ENCODE data around the gene PDGFC. TPM values are rescaled to one million over a fixed set of nuclear protein-coding genes. Genes with fewer than 3 reads are reported as not detected.

The PDGFC gene, protein sequence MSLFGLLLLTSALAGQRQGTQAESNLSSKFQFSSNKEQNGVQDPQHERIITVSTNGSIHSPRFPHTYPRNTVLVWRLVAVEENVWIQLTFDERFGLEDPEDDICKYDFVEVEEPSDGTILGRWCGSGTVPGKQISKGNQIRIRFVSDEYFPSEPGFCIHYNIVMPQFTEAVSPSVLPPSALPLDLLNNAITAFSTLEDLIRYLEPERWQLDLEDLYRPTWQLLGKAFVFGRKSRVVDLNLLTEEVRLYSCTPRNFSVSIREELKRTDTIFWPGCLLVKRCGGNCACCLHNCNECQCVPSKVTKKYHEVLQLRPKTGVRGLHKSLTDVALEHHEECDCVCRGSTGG
- total RNA-seq, result 4.4 TPM

DNA sequence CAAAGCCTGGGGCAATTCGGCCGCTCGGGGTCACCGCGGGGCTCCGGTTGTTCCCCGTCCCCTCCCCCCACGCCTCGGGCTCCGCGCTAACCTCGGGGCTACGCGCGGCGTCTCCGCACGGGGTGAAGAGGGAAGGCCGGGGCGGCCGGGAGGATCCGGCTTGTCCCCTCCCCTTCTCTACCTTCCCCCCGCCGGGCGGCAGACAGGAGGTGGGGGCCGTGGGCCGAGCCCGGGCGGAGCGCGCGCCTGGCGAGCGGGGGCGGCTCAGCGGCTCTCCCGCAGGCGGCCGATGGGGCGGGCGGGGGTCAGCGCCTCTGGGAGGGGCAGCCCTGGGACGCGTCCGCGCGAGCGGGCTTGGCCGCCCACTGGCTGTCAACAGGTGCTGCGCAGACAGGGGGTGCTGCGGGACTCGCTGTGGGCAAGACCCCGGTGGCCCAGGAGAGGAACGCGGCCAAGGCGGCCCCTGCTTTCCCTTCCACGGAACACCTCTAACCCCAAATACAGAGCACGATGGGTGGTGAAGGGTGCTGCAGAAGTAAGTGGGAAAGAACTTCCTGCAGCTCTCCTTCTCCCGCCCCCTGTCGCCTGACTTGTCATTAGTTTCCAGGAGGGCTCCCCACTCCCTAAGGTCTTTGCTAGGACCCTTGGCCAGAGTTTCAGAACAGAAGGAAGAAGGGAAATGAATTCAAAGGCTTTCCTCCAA lies at the start of gene PDGFC:
TSS of gene PDGFC (minus strand) at position 124 of the 703 bp plus-strand sequence. CDS start 896 bp downstream, outside the sequence.
- ATAC-seq, result peak; percentile 72

DNA sequence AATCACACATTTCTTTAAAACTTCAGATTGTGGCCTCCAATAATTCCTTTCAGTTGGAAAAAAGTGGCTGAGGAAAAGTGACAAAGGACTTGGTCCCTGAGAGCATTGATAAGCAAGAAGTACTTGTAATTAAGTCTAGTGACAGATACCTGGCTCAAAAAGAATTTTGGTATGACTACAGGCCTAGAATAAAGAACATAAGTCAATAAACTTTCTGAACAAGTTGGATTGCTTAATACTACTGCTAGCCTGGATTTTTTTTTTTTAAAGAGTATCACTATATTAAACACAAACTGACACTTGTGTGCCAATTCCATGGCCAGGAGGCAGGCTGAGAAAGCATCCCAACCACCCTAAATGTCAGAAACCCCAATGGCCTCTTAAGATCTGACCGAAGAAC lies 49.3 kb upstream of the PDGFC start:
- ATAC-seq, result no peak

DNA sequence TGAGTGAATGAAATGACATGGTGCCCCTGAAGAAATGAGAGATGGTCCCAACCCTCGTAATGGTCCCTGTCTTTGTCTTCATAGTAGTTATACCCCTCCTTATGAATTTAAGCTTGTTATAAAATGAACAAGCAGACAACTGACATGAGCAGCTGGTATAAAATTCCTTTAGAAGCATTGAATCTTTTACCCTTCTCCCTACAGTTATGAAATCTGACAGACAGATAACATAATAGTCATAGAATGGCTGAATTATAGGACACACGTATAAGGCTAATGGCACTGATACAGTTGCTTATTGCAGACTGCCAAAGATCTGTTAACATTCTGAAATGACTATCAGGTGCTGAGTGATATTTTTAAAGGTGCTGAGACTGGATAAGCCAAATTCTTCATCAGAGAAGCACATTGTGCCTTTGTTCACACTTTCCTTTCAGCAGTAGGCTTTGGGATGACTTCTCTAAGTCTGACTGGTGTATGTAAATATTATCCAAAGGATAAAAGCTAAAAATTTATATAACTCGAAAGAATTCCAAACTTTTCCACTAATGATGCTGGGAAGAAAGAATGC lies 47.4 kb upstream of the PDGFC start:
- no peak for ATAC-seq

DNA sequence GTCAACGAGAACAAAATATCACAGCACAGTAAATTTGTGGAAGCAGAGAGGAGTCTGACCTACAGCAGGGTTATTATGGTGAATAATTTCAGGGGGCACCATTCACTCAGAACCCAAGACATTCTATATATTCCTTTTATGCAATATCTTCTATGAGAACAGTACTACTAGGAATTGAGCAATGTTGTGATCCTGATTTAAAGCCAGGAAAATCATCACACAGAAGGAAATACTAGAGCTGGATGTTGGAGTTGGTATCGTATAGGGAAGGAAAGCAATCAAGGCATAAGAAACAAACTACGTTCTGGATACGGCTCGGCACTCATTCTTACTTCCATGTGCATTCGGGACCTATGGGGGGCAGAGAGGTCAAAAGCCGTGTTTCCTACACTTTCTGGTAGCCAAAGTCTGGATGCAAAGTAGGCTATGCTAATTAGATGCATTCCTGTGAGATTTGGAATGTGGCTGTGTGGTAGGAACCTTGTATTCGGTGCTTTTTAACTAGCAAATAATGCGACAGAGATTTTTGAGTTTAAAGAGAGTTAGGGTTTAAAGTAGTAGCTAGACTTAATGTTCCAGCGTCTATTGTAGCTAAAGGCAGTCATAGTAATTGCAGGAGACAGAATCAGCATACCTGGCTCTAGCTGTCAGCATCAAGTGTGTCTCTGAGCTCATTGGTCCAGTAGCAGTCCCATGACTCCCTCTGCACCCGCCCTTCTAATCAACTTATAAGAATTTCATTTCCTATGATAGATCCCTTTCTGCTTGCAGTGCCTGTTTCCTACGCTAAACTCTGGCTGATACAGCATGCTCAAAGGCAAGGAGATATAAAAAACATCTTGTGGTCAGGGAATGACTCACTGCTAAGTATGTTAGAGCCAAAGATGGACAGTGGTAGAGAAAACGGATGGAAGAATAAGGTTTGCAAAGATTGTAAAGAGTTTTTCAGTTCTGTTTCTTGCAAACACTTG lies 43.3 kb upstream of the PDGFC start:
- ATAC-seq, result no peak

DNA sequence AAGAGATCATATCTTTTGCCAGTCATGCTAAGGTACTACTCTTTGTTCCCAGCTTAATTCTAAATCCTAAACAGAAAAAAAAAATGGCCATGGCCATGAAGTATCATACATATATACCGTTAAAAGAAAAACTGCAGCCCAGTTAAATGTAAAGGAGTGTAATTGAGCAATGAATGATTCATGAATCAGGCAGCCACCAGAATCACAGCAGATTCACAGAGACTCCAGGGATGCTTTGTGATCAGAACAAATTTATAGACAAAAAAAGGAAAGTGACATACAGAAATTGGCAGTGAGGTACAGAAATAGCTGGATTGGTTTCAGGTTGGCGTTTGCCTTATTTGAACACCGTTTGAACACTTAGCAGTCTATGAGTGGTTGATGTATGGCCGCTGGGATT lies 42.1 kb upstream of the PDGFC start:
- no peak for ATAC-seq

DNA sequence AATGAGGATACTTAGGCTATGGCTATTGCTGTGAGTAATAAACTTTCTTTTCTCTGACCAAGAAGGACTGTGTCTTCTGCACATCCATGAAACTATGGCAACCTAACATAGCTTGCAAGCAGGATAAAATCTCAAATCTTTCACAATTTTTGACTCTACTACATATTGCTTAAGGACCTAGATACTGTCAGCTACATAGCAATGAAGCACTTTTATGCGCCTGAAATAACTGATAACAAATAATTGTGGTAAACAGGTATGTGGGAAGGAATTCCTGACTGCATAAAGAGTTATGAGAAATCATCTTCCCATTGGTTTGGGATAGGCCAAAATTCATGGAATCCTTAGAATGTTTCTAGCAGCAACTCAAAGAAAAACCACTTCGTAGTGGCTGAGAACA lies 41.2 kb upstream of the PDGFC start:
- ATAC-seq, result no peak

DNA sequence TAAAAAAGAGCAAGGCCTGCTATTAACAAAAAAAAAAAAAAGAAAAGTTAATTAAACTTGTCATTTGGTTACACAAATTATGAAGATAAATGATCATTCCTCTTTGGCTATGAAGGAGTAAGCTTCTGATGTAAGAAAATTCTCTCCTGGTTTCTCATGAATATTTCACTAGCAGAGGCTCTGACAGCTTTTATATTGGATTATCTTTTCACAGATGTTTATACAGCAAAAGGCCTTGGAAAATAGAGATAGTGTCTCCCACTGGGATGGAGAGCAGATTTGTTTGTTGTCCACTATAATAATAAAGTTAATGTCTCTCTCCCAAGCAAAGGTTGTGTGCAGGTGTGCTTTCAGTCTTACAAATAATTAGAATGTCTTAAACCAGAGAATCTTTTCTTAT lies 40.7 kb upstream of the PDGFC start:
- ATAC-seq, result no peak

DNA sequence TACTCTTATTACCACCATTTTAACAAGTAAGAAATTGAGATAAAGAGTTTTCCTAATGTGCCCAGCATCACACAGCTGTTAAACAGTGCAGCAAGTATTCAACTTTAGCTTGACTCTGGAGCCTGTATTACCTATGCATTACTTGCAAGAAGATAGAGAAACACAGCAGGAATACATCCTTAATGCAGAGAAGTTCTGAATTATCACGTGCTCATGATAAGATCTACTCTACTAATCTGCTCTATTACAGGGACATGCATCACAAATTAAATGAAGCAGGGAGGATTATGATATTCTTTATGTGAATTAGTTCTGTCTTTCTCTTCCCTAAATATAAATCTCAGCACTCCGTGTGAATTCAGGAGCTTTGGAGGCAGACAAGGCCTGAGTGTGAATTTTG lies 39.0 kb upstream of the PDGFC start:
- no peak for ATAC-seq

DNA sequence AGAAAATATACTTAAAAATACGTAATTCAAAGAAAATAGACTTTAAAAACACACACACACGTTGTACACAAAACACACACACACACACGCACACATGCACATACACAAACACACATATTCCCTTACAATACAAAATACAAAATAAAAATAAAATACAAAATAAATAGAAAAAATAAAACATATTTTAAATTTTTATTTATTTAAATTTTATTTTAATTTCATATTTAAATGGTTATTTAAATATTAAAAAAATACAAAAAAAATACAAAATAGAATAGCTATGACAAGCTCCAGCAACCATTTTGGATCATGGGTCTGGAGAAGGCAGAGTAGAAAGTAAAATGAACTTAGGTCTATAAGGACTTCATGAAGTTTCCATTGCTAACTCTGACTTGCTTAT lies 34.2 kb upstream of the PDGFC start:
- no peak for ATAC-seq

DNA sequence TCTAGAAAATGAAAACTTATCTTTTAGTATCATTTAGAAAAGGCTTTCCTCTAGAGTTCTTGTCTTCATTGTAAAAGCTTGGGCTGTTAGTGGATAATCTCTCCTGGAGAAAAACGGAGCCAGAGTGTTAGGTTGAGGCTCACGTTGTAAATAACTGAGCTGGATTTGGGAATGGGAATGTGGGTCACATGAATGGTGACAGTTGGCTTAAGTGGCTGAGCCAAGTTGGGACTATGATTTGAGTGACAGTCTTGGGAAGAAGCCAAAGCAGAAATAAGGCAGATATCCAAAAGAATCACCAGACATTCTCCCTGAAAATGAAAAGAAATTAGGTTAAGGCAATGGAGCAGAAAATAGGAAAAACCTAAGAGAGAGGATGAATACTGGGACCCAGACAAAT lies 33.6 kb upstream of the PDGFC start:
- ATAC-seq, result no peak

DNA sequence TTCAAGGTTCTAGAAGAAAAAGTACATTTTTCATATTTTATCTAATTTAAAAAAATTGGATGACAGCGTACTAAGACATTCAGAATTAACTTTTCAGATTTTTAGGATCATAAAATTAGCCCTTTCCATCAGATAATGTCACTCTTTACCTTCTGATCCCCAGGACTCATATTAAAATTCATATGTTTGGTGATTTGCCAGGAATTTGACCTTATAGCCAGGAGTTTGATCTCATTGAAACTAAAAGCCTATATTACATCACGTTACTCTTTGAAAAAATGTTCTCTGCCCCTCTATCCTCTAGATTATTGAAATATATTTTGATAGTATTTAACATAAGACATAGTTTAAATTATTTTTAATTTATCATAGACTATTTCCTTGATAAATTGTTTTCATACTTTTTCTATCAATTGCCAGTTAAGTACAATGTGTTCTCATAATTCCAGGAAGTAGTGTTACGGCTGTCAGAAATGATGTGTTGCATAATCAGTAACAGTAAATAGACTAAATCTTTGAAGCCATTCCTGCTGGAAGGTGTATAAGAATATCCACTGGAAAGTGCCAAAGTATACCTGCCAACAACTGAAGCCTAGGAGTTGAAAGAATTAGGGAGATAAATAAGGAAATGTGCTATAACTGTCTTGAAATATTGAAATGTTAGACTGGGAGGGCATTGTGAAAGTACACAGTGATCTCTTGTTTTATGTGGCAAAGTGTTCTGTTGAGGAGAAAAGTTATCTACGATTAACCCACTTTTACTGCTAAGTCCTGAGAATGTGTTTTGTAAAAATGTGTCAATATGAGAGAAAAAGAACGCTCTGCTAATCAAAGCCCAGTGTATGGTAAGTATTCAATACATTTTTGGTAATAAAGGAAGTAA lies 32.9 kb upstream of the PDGFC start:
- peak; percentile 71 for ATAC-seq

DNA sequence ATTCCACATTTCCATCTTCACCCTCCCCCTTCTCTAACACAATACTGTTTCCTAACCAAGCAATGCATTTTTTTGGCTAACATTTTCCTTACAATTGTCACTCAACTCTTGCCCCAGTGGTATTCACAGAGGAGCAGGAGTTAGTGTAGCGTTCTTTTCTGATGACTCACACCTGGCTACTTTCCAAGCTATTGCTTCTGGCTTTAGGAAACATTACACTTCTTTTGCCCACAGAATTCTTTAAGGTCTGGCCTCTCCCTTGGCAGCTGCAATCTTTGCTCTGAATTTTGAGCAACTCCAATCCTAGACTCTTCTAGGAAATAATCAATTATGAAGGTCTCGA lies 27.5 kb upstream of the PDGFC start:
- ATAC-seq, result peak; percentile 64

DNA sequence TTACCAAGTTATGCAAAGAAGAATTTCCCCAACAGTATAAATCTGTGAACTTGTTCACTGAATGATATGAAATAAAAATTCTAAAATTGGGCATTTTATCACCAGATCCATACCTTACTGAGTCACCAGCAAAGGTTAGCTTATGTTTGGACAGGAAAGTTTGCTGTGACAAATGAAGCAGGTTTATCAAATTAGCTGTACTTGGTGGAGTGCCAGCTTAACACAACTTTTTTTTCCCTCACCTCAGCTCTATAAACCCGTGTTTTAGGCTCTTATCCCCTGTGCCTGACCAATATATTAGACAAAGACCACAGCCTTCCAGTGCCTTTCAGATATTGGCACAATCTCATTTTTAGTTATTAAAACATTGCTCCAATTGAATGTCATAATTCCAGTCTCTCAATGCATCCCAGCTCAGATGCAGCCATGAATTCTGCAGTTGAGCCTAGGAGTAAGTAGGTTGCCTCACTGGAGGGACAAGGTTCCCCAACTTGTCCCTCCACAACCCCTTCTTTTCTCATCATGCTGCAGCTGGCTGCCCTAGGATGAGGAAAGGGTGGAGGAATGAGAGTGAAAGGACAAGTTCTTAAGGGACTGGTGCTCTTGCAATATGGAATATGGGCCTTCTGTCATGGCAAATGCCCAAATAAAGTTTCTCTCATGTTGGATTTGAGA lies 27.0 kb upstream of the PDGFC start:
- ATAC-seq, result no peak

DNA sequence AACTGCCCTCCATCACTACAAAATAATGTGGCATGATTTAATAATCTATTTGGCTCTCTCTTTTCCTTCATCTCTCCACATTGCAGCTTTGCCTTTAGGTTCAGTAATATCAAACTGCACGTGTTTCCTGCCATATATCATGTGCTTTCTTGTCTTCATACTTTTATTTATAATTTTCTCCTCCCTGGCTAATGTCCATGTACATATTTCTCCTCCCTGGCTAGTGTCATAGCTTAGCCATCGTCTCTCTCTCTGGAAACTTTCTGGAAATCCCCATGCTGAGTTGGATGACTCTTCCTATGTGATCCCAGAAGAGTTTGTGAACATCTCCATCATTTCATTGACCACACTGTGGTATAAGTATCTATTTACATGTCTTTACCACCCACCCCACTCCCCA lies 21.3 kb upstream of the PDGFC start:
- no peak for ATAC-seq

DNA sequence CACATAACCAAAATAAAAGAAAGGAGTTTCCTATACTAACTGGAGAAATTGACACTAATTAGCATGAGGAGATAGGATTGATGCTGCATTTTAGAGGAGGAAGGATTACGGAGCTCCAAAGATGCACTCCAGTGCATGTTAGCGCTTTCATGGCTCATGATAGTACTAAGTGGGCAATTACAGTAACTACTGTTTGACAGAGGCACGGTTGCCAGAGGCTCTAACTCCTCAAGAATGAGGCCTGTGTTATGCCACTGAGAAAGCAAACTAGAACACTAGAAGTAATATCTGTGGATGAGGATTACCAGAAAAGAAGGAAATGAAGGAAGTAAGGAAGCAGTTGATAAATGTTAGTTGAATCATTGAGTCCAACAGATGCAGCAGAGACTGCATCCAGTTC lies 19.6 kb upstream of the PDGFC start:
- ATAC-seq, result no peak

DNA sequence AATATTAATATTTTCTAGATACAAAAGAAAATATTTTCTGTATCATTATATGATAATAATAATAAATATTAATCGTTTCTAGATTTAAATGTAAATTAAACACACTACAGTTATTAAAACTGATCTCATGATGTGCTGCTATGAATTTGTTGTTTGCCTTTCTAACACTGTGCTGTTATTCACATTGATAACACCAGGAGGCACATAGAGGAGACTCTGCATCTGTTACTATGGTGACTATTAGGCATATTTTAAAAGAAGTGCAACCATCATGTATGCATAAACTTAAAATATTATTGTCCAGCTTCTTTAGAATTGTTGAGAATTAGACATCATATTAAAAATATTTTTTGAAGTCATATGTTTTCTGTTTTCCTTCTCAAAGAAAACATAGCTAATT lies 11.8 kb upstream of the PDGFC start:
- no peak for ATAC-seq

DNA sequence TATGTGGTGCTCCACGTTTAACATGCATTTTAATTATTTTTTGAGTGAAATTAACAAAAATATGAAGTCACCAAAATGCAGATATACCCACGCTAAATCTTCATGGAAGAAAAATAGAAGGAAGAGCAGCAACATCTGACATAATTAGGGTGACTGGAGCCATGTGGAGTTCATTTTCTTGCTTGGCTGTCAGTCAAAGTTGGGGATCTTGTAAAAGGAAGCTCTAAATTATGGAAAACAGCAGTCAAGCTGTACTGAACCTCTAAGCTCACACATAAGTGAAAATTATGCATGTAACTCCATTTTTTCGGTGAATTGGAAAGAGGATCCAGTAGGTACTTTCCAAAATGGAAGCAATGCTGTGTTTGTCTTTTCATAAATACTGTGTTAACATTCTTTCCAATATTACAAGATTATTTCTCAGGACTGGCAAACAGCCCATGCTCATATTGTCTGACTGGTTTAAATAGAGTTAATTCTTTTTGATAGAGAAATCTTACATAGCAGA lies 9.7 kb upstream of the PDGFC start:
- no peak for ATAC-seq

DNA sequence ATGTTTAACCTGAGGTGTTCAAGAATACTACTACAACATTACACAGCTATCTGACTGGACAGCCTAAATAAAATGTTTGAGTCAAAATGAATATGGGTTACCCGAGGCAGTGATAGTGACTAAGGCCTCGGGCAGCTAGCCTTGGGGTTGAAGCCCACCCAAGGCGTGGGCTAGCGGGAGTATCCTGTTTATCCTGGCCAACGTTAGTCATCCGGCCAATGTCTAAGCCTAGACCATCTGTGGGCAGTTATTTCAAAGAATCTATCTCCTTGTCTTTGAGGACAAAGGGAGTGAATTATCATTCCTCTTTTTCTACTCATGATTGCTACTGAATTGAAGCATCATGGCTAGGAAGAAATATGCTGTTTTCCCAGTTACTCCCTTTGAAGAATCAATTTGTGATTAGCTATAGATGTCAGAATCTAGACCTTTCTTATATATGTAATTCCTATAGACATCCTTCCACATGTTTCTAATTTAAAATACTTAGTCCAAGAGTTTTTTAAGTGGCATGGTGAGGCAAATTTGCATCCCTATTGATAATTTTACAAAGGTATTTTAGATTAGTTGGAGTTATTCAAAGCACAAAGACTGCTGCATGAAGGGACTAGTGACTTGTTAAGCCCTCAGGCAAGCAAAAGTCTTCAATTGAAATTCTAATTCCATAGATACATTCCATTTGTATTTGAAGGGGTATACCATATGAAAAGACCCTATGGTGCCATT lies 6.0 kb upstream of the PDGFC start:
- no peak for ATAC-seq

DNA sequence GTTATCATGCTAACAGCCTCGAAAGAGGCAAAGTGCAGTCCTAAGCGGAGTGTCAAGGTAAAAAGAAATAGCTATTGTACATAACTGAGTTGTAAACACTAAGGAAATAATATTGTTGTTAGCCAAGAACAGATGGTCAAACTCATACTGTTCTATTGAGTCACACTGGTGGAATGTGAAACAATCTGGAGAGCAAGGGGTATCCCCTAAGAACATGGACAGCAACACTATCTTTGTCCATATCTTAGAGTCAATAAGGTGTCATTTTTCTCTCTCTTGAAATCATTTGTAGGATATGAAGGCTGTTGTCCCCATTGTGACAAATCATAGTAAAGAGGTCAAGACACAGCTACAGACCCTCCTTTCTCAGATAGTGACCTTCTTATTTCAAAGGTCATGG lies 4.5 kb upstream of the PDGFC start:
- ATAC-seq, result no peak

DNA sequence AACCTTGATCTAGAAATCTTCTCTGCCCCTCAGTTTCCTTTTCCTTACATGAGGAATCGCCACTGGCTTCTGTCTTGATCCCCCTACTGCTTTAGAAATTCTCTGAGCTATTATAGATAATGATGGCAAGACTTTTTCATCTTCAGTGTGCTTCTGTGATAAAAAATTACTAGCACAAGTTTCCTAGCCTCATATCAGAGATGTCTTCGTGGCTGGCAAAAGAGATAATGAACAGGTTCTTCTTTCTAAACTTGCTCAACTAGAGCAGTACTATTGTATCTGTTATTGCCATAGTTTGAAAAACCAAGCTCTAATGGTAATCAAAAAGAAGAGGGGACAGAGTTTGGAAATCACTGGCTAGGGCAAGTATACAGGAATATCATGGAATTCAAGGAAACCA lies 4.1 kb upstream of the PDGFC start:
- ATAC-seq, result no peak

Data from esophagus mucosa (tissue), 1 donor.